MCF 10A (cell line): ENCODE results near the gene HSF2BP. TPM values are rescaled to one million over a fixed set of nuclear protein-coding genes. Genes with fewer than 3 reads are reported as not detected.
A peak's percentile ranks its signal among the peaks of the same experiment; 100 is the strongest.

Source experiments
- BruUV-seq: library from RNA; stranded (reverse); fragments of 400-500 nt; replicated peaks from 2 replicates; lab custom pipeline; 2021; lab: Mats Ljungman, UMichigan
- CTCF ChIA-PET: fragments of 300-600 bp; sonication (Branson Sonifier 250); formaldehyde crosslinking; extraction: SDS; loops from one replicate; lab custom pipeline; 2021; ENCODE audit warnings: antibody characterized with exemption, inconsistent platforms; lab: Yijun Ruan, JAX
- POLR2A ChIA-PET: fragments of 300-600, 350-650 bp; sonication (Branson Sonifier 250); formaldehyde crosslinking; extraction: SDS; loops from one replicate; lab custom pipeline; 2020; ENCODE audit warnings: antibody characterized with exemption, inconsistent platforms; lab: Yijun Ruan, JAX
- DNase-seq: peaks from one replicate; pipeline ENCODE4 v3.0.0-alpha.2; 2018; ENCODE audit not compliant: unreplicated experiment
- H3K27ac Mint-ChIP-seq: one replicate; pipeline ENCODE4 v1.8.0; 2022; ENCODE audit warnings: mild to moderate bottlenecking, low read depth, mixed read lengths; ENCODE audit not compliant: unreplicated experiment
- H3K27me3 Mint-ChIP-seq: one replicate; pipeline ENCODE4 v1.8.0; 2022; ENCODE audit warnings: mixed read lengths; ENCODE audit not compliant: insufficient read depth, unreplicated experiment
- H3K36me3 Mint-ChIP-seq: one replicate; pipeline ENCODE4 v1.8.0; 2022; ENCODE audit warnings: mild to moderate bottlenecking, moderate library complexity, mixed read lengths; ENCODE audit not compliant: insufficient read depth, unreplicated experiment
- H3K4me1 Mint-ChIP-seq: one replicate; pipeline ENCODE4 v1.8.0; 2022; ENCODE audit warnings: mixed read lengths; ENCODE audit not compliant: insufficient read depth, unreplicated experiment
- H3K4me3 Mint-ChIP-seq: one replicate; pipeline ENCODE4 v1.8.0; 2022; ENCODE audit warnings: mild to moderate bottlenecking, moderate library complexity, mixed read lengths; ENCODE audit not compliant: unreplicated experiment
- H3K9me3 Mint-ChIP-seq: one replicate; pipeline ENCODE4 v1.8.0; 2022; ENCODE audit warnings: mixed read lengths; ENCODE audit not compliant: unreplicated experiment
- CTCF ChIP-seq: fragments of 200-600 bp; IDR thresholded peaks from one replicate; pipeline ENCODE4 v1.8.0; 2022; ENCODE audit warnings: antibody characterized with exemption, mild to moderate bottlenecking; ENCODE audit not compliant: unreplicated experiment
- intact Hi-C: fragments of 100-400 bp; cut with micrococcal nuclease; formaldehyde crosslinking; loops from 2 replicates; pipeline ENCODE4 v1.14.1; 2022
- total RNA-seq: library from RNA; stranded (reverse); gene quantifications from 2 replicates; pipeline ENCODE4 v1.2.3, GENCODE V29; 2022

HSF2BP gene
- total RNA-seq, 1 experiment from 2014 or later, result 6.8 TPM

DNA sequence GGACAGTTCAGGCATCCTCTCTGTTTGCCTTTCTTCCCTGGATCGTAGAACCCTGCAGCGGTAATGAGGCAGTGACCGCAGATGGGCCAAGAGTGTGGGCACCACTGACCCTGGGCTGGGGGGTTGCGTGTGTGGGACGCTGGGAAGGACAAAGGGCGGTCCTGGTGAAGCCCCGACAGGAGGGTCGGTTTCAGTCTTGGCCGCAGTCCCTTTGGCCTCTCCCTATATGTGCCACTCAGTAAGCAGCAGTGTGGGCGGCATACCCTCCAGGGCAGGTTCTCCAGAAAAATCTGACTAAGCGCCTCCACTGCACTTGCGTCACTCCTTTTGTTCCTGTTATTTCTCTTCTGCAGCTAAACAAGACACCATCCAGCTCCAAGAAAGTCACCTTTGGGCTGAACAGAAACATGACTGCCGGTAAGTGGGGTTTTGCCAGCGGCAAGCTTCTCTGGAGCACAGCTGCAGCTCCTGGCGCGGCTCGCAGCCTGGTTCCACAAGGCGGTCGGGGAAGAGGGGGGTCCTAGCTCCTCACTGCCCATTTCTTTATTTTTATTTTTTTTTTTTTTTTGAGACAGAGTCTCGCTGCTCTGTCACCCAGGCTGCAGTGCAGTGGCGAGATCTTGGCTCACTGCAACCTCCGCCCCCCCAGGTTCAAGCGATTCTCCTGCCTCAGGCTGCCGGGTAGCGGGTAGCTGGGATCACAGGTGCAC, 32.0 kb upstream of the HSF2BP start:
- BruUV-seq, result no TSS peak
- POLR2A ChIA-PET, result interaction anchor here (0.9 to 3.0 kb wide), 5 partner anchors 20 to 43 kb away, joined by 3 to 18 read pairs (median 4); partner anchors contain the start of gene PDXK
- intact Hi-C loops, result no loop called here
- H3K36me3 Mint-ChIP-seq, result peaks cover 85% of the 10 kb centered on the region
- no peaks in the 10 kb centered on the region for H3K9me3 Mint-ChIP-seq
- H3K4me3 Mint-ChIP-seq, result no peak overlapping the region
- H3K27me3 Mint-ChIP-seq, result no peaks in the 10 kb centered on the region
- TF ChIP-seq CTCF, result no peak
- peak; percentile 73 for DNase-seq
- H3K27ac Mint-ChIP-seq, result no peak overlapping the region
- CTCF ChIA-PET, result interaction anchor here (0.7 to 1.7 kb wide), 3 partner anchors 15 to 22 kb away, joined by 3 to 7 read pairs (median 3); no protein-coding TSS in a partner anchor
- H3K4me1 Mint-ChIP-seq, result no peaks in the 10 kb centered on the region

DNA sequence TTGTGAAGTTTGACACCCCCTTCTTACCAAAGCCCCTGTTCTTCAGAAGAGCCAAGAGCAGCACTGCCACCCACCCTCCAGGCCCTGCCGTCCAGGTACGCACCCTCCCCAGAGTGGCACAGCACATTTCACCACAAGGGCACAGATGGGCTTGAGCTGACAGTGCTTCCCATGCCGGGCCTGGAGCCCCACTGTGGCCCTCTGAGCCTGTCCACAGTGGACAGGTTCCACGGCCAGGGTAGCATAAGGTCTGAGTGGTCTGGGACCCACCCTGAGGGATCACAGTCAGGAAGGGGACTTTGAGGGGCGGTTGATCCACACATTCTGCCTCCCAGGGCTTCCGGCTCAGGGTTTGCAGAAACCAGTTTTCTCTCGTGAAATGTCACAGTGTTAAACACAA, 31.1 kb upstream of the HSF2BP start:
- Mint-ChIP-seq H3K36me3 (peaks cover 85% of the 10 kb centered on the region), H3K4me3 (no peak overlapping the region), H3K27me3 (no peaks in the 10 kb centered on the region), H3K9me3 (no peaks in the 10 kb centered on the region), H3K27ac (no peak overlapping the region), H3K4me1 (no peaks in the 10 kb centered on the region)
- TF ChIP-seq CTCF, result no peak
- BruUV-seq, result no TSS peak
- DNase-seq, result no peak
- intact Hi-C loops, result no loop called here
- POLR2A ChIA-PET, result interaction anchor here (1.0 kb wide), 1 partner anchor 11 kb away, joined by 4 read pairs; no protein-coding TSS in a partner anchor
- CTCF ChIA-PET, result interaction anchor here (1.7 kb wide), 1 partner anchor 14 kb away, joined by 7 read pairs; no protein-coding TSS in a partner anchor

- H3K4me1 Mint-ChIP-seq, result no peaks in the 10 kb centered on the region
- ChIA-PET POLR2A (interaction anchor here (1.0 kb wide), 1 partner anchor 11 kb away, joined by 4 read pairs; no protein-coding TSS in a partner anchor), CTCF (no interaction called here)
- no TSS peak for BruUV-seq
- no peaks in the 10 kb centered on the region for H3K9me3 Mint-ChIP-seq
- intact Hi-C loops, result no loop called here
- DNase-seq, result no peak
- H3K36me3 Mint-ChIP-seq, result peaks cover 85% of the 10 kb centered on the region
- H3K27me3 Mint-ChIP-seq, result no peaks in the 10 kb centered on the region
- no peak overlapping the region for H3K4me3 Mint-ChIP-seq
- no peak overlapping the region for H3K27ac Mint-ChIP-seq
- TF ChIP-seq CTCF, result no peak
Measured at GRCh38 chr21:43689556-43690337, 30.5 kb upstream of the HSF2BP start.

GRCh38 chr21:43688906-43689305, 29.6 kb upstream of the HSF2BP start:
- Mint-ChIP-seq H3K4me1 (no peaks in the 10 kb centered on the region), H3K4me3 (no peak overlapping the region), H3K36me3 (peaks cover 87% of the 10 kb centered on the region), H3K27me3 (no peaks in the 10 kb centered on the region), H3K27ac (peak overlapping the region; percentile 80), H3K9me3 (no peaks in the 10 kb centered on the region)
- ChIA-PET POLR2A (no interaction called here), CTCF (no interaction called here)
- intact Hi-C loops, result no loop called here
- DNase-seq, result no peak
- TF ChIP-seq CTCF, result no peak
- no TSS peak for BruUV-seq
